Smooth muscle cell of trachea (primary cell): ENCODE data around the gene MAP2K5. TPM values are rescaled to one million over a fixed set of nuclear protein-coding genes. Genes with fewer than 3 reads are reported as not detected.

Source experiments
- total RNA-seq: library from RNA; depleted of rRNA; stranded (reverse); fragments of >200 nt; gene quantifications from 2 replicates; pipeline ENCODE4 v1.2.1, GENCODE V29; 2014

MAP2K5 gene
- total RNA-seq, result 7.3 and 9.3 TPM in 2 replicates

DNA sequence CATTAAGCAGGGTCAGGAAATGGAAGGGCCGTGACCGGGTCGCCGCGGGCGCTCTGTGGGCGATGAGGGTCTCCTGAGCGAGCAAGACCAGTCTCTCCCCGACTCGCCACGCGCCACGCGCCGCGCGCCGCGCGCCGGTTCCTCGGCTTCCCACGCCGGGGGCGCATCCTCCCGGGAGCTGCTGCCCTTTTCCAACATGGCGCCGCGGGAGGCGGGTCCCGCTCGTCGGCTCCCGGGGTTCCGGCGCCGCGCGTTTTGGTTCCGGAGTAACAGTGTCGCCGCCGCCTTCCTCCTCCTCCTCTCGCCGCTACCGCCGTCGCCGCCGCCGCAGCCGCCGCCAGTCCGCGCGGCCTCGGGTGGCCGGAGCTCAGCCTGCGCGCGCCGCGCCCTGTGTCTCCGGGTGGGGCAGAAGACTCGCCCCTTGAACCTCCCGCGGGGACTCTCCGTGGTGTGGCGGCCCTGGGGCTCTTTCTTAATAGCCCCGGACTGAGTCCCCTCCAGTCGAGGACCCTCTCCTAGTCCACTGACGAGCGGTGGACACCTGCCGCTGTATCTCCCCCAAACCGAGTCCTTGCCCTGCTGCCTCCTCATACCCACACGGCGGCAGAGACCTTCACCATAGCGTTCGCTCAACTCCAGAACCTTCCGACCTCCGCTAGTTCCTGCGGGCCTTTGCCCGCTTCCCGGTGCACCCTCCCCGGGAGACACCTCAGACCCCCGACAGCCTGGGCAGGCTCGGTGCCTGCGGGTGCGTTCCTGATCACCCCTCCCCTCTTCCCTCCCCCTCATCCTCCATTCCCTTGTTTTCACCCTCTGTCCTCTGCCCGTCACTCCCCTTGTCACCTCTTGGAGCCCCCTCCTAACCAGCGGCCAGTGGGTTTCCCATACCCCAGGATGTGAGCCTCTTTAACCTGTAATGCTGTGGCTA is at the start of gene MAP2K5:
Gene MAP2K5 (plus strand): TSS at position 284 of the 928 bp plus-strand sequence. CDS start 633 bp downstream, at position 917.

DNA sequence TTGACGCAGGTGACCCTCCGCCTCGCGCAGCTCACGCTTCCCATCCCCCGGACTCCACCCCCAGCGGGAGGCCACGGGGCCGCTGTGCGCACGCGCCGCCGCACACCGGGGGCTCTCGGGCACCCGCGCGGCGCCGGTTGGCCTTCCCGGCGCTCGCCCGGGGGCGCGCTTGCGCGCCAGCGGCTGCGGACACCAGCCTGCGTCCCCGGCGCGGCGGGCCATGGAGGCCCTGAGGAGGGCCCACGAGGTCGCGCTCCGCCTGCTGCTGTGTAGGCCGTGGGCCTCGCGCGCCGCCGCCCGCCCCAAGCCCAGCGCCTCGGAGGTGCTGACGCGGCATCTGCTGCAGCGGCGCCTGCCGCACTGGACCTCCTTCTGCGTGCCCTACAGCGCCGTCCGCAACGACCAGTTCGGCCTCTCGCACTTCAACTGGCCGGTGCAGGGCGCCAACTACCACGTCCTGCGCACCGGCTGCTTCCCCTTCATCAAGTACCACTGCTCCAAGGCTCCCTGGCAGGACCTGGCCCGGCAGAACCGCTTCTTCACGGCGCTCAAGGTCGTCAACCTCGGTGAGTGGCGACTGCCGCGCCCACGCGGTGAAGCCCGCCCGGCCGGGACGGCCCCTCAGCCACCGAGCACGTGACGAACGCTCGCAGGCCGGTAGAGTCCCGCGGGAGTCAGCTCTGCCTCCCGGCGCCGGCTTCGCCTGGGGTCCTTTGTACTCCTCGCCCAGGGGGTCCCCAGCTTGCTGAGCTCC is 21.3 kb upstream of the MAP2K5 start, which contains the start of gene C15orf61:
Gene C15orf61 (plus strand): TSS at position 103 of the 754 bp plus-strand sequence. CDS start 118 bp downstream, at position 221.

DNA sequence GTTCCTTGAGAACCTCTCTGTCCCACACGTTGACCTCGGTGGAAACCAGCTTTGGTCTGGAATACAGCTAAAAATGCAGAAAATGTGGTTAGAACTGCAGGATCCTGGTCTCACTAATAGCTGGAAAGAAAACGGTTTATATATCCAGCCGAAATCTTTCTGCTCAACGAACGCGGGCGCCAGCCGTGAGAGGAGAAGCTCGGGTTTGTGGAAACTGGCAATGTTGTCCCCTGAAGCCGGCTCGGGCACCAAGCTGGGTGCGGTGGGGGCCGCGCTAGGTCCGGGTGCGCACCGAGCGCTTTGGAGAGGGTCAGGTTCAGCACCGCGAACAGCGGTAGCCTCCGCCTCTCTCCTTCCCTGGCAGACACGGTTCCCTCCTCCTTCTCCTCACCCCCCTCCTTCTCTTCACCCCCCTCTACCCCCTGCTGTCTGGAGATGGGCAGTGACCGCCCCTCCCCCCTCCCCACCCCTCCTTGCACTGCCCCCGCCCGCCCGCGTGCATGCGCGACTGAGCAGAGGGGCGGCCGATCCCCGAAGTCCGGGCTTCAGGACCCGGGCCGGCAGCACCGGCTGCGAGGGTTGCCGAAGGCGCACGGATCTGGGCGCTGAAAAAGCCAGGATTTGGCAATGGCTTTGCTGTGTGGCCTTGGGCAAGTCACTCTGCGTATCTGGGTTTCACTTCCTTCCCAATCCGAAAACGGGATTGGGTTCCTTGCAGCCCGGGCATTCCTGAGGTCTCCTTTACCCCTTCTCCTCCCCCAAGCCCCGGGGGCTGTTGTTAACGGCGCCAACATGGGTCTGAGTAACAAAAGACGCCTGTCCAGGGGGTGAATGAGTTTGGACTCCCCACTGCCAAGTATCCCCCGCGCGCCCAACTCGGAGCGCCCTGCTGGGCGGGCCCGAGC is 282.7 kb downstream of the MAP2K5 start, which contains the start of gene SKOR1:
Gene SKOR1 (plus strand): TSS at position 534 of the 905 bp plus-strand sequence. CDS start 94 bp downstream, at position 628.

DNA sequence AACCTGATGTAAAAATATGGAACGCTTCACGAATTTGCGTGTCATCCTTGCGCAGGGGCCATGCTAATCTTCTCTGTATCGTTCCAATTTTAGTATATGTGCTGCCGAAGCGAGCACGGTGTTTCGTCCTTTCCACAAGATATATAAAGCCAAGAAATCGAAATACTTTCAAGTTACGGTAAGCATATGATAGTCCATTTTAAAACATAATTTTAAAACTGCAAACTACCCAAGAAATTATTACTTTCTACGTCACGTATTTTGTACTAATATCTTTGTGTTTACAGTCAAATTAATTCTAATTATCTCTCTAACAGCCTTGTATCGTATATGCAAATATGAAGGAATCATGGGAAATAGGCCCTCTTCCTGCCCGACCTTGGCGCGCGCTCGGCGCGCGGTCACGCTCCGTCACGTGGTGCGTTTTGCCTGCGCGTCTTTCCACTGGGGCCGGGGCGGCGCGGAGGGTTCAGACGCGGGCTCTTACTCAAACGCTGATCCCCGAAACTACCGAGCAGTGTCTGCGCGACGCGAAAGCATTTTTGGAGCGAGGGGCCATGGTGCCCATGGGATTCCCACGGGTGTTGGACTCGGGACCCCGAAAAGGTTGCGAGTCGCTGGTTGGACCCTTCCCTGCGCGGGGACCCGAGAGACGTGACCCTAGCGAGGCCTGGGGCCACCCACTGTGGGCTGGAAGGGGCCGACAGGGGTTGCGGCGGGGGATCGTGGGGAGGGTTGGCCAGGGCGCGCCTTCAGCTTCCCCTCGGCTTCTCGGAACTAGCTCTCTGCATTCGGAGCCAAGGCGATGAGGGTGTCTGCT is 297.6 kb downstream of the MAP2K5 start, which contains the start of gene RNU6-1:
Gene RNU6-1 (minus strand): TSS at position 117 of the 820 bp plus-strand sequence.

Other genes with a start within 250 kb of the MAP2K5 start
- gene C15orf61, start 21.6 kb upstream of the MAP2K5 start, total RNA-seq, result 4.5 and 5.5 TPM in 2 replicates